ENCODE results near the gene GLI3. TPM values are rescaled to one million over a fixed set of nuclear protein-coding genes. Genes with fewer than 3 reads are reported as not detected.

GLI3 gene
- total and polyA plus RNA-seq, 2 experiments from 2014 or later: 4.0 to 5.2 TPM

GRCh38 chr7:42095791-42096190 is 141.2 kb downstream of the GLI3 start:
- Histone ChIP-seq H3K9ac (no peak overlapping the region), H3K27ac (no peak overlapping the region), H3K4me1 (ENCODE audit: insufficient read depth) (peaks cover 24% of the 10 kb centered on the region), H3F3A (ENCODE audit: insufficient read depth) (peaks cover 5% of the 10 kb centered on the region; the same call in 1 of the 2 replicates), H3K79me2 (ENCODE audit: insufficient read depth) (peaks cover 6% of the 10 kb centered on the region; the same call in 1 of the 2 replicates), H3K9me3 (ENCODE audit: low read depth) (no peaks in the 10 kb centered on the region), H3K4me2 (ENCODE audit: unreplicated experiment) (no peak overlapping the region), H3K4me3 (no peak overlapping the region), H3K36me3 (ENCODE audit: low read depth) (no peaks in the 10 kb centered on the region), H3K27me3 (replicated peaks; ENCODE audit: insufficient read depth) (no peaks in the 10 kb centered on the region), H2AFZ (no peak overlapping the region), H4K20me1 (ENCODE audit: insufficient read depth) (no peaks in the 10 kb centered on the region), H3K9me2 (ENCODE audit: insufficient read depth) (no peaks in the 10 kb centered on the region)
- 62 to 79% methylated on average over 7 of the region's 7 CpGs for WGBS, 2 experiments (ENCODE audit: low coverage in 1 of 2, low lambda C conversion rate in 2 of 2, missing lambda C conversion rate in 2 of 2)
- in situ Hi-C loops (cut with MboI): no loop called here
- no peak for DNase-seq
- TF ChIP-seq EZH2phosphoT487 (IDR thresholded peaks at IDR 0.05; ENCODE audit: insufficient read depth, low read depth) (no peak), EZH2 (IDR thresholded peaks at IDR 0.05; ENCODE audit: insufficient read depth, poor library complexity, severe bottlenecking) (no peak)

GRCh38 chr7:42093349-42093905 is 143.6 kb downstream of the GLI3 start:
- Histone ChIP-seq H2AFZ (no peak overlapping the region), H3K36me3 (ENCODE audit: low read depth) (no peaks in the 10 kb centered on the region), H3K27me3 (replicated peaks; ENCODE audit: insufficient read depth) (no peaks in the 10 kb centered on the region), H3K4me3 (no peak overlapping the region), H3K27ac (no peak overlapping the region), H3K9me3 (ENCODE audit: low read depth) (no peaks in the 10 kb centered on the region), H3K9me2 (ENCODE audit: insufficient read depth) (no peaks in the 10 kb centered on the region), H3K79me2 (ENCODE audit: insufficient read depth) (peaks cover 14% of the 10 kb centered on the region; the same call in 1 of the 2 replicates), H3K9ac (no peak overlapping the region), H3K4me2 (ENCODE audit: unreplicated experiment) (no peak overlapping the region), H4K20me1 (ENCODE audit: insufficient read depth) (no peaks in the 10 kb centered on the region), H3F3A (ENCODE audit: insufficient read depth) (peaks cover 2% of the 10 kb centered on the region; the same call in 1 of the 2 replicates), H3K4me1 (ENCODE audit: insufficient read depth) (peaks cover 24% of the 10 kb centered on the region)
- in situ Hi-C loops (cut with MboI): no loop called here
- DNase-seq: no peak
- TF ChIP-seq EZH2phosphoT487 (IDR thresholded peaks at IDR 0.05; ENCODE audit: insufficient read depth, low read depth) (no peak), EZH2 (IDR thresholded peaks at IDR 0.05; ENCODE audit: insufficient read depth, poor library complexity, severe bottlenecking) (no peak)
- 84 to 93% methylated on average over 2 of the region's 2 CpGs for WGBS, 2 experiments (ENCODE audit: low coverage in 1 of 2, low lambda C conversion rate in 2 of 2, missing lambda C conversion rate in 2 of 2)

- H3K4me3 ChIP-seq: no peak overlapping the region
- no peaks in the 10 kb centered on the region for H3K27me3 ChIP-seq (replicated peaks; ENCODE audit: insufficient read depth)
- TF ChIP-seq EZH2 (IDR thresholded peaks at IDR 0.05; ENCODE audit: insufficient read depth, poor library complexity, severe bottlenecking) (no peak), EZH2phosphoT487 (IDR thresholded peaks at IDR 0.05; ENCODE audit: insufficient read depth, low read depth) (no peak)
- no peaks in the 10 kb centered on the region for H3K9me2 ChIP-seq (ENCODE audit: insufficient read depth)
- H3K9me3 ChIP-seq (ENCODE audit: low read depth): no peaks in the 10 kb centered on the region
- H3F3A ChIP-seq (ENCODE audit: insufficient read depth): no peaks in the 10 kb centered on the region
- no peak for DNase-seq
- 80 to 82% methylated on average over 24 of the region's 24 CpGs for WGBS, 2 experiments (ENCODE audit: low coverage in 1 of 2, low lambda C conversion rate in 2 of 2, missing lambda C conversion rate in 2 of 2)
- H2AFZ ChIP-seq: no peak overlapping the region
- peaks cover 14% of the 10 kb centered on the region; the same call in 1 of the 2 replicates for H3K79me2 ChIP-seq (ENCODE audit: insufficient read depth)
- no peaks in the 10 kb centered on the region for H3K36me3 ChIP-seq (ENCODE audit: low read depth)
- H3K9ac ChIP-seq: no peak overlapping the region
- no peak overlapping the region for H3K27ac ChIP-seq
- H4K20me1 ChIP-seq (ENCODE audit: insufficient read depth): no peaks in the 10 kb centered on the region
- peaks cover 7% of the 10 kb centered on the region for H3K4me1 ChIP-seq (ENCODE audit: insufficient read depth)
- in situ Hi-C loops (cut with MboI): no loop called here
- no peak overlapping the region for H3K4me2 ChIP-seq (ENCODE audit: unreplicated experiment)
Observed at GRCh38 chr7:42091461-42092291, 145.3 kb downstream of the GLI3 start.

DNA sequence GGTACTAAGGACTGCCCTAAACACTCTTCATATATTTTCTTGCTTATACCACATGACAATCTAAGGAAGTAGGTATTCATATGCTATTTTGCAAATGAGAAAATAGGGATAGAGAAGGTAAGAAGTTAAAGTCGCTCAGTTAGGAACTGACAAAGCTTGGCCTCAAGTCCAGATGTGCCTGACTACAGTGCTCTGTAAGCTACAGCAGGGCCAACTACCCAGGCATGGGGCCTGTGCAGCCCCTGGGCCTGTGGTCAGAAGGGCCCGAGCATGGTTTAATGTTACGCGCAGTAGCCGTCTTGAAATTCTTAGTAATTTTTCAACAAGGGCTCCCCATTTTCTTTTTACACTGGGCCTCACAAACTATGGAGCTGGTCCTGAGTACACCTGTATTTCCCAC is 146.2 kb downstream of the GLI3 start:
- H4K20me1 ChIP-seq (ENCODE audit: insufficient read depth): no peaks in the 10 kb centered on the region
- no peaks in the 10 kb centered on the region for H3K4me1 ChIP-seq (ENCODE audit: insufficient read depth)
- H3K9me3 ChIP-seq (ENCODE audit: low read depth): no peaks in the 10 kb centered on the region
- H3K27me3 ChIP-seq (replicated peaks; ENCODE audit: insufficient read depth): no peaks in the 10 kb centered on the region
- no peaks in the 10 kb centered on the region for H3K9me2 ChIP-seq (ENCODE audit: insufficient read depth)
- no peaks in the 10 kb centered on the region for H3F3A ChIP-seq (ENCODE audit: insufficient read depth)
- no peak for DNase-seq
- no peak overlapping the region for H2AFZ ChIP-seq
- TF ChIP-seq EZH2phosphoT487 (IDR thresholded peaks at IDR 0.05; ENCODE audit: insufficient read depth, low read depth): no peak
- TF ChIP-seq EZH2 (IDR thresholded peaks at IDR 0.05; ENCODE audit: insufficient read depth, poor library complexity, severe bottlenecking): no peak
- H3K4me2 ChIP-seq (ENCODE audit: unreplicated experiment): no peak overlapping the region
- peaks cover 14% of the 10 kb centered on the region; the same call in 1 of the 2 replicates for H3K79me2 ChIP-seq (ENCODE audit: insufficient read depth)
- H3K4me3 ChIP-seq: no peak overlapping the region
- no peak overlapping the region for H3K9ac ChIP-seq
- in situ Hi-C loops (cut with MboI): no loop called here
- H3K27ac ChIP-seq: no peak overlapping the region
- H3K36me3 ChIP-seq (ENCODE audit: low read depth): no peaks in the 10 kb centered on the region
- 96 to 97% methylated on average over 5 of the region's 5 CpGs for WGBS, 2 experiments (ENCODE audit: low coverage in 1 of 2, low lambda C conversion rate in 2 of 2, missing lambda C conversion rate in 2 of 2)

Data from GM23248 (cell line).